GM23338 (cell line): ENCODE results near the gene ZNF646. TPM values are rescaled to one million over a fixed set of nuclear protein-coding genes. Genes with fewer than 3 reads are reported as not detected.
A peak's percentile ranks its signal among the peaks of the same experiment; 100 is the strongest.

Experiments
- ATAC-seq: fragments of 200-7000 bp; cut with Tn5 transposase; 3 replicates; pipeline ENCODE4 v1.9.1; 2020
- DNase-seq: peaks from one replicate; pipeline ENCODE4 v3.0.0-alpha.2; 2015; ENCODE audit warnings: low spot score
- H2AFZ ChIP-seq: fragments of 200-600 bp; sonication (generic); 2 replicates; pipeline ENCODE4 v1.8.0; 2016; ENCODE audit warnings: antibody characterized with exemption, mild to moderate bottlenecking, moderate library complexity
- H3F3A ChIP-seq: fragments of 200-600 bp; sonication (generic); replicated peaks from 2 replicates; pipeline ENCODE4 v1.8.0; 2017; ENCODE audit warnings: antibody characterized with exemption, mixed run types, low read depth
- H3K27ac ChIP-seq: fragments of 200-600 bp; sonication (generic); 2 replicates; pipeline ENCODE4 v1.6.1; 2016; ENCODE audit warnings: low read depth
- H3K27me3 ChIP-seq: fragments of 200-600 bp; sonication (generic); 2 replicates; pipeline ENCODE4 v1.8.0; 2016; ENCODE audit warnings: mild to moderate bottlenecking, mixed run types, moderate library complexity; ENCODE audit not compliant: insufficient read depth
- H3K36me3 ChIP-seq: fragments of 200-600 bp; sonication (generic); 2 replicates; pipeline ENCODE4 v1.8.0; 2016; ENCODE audit warnings: mild to moderate bottlenecking; ENCODE audit not compliant: insufficient read depth
- H3K4me1 ChIP-seq: fragments of 200-600 bp; sonication (generic); 2 replicates; pipeline ENCODE4 v1.8.0; 2016; ENCODE audit warnings: mild to moderate bottlenecking, moderate library complexity; ENCODE audit not compliant: insufficient read depth
- H3K4me2 ChIP-seq: fragments of 200-600 bp; sonication (generic); 2 replicates; pipeline ENCODE4 v1.7.1; 2017; ENCODE audit warnings: mixed run types
- H3K4me3 ChIP-seq: fragments of 200-600 bp; sonication (generic); 2 replicates; pipeline ENCODE4 v1.6.1; 2016; ENCODE audit warnings: mixed run types
- H3K79me2 ChIP-seq: fragments of 200-600 bp; sonication (generic); replicated peaks from 2 replicates; pipeline ENCODE4 v1.8.0; 2017; ENCODE audit warnings: mild to moderate bottlenecking; ENCODE audit not compliant: insufficient read depth
- H3K9me2 ChIP-seq: fragments of 200-600 bp; sonication (generic); 2 replicates; pipeline ENCODE4 v1.8.0; 2017; ENCODE audit not compliant: insufficient read depth
- H4K20me1 ChIP-seq: fragments of 200-600 bp; sonication (generic); replicated peaks from 2 replicates; pipeline ENCODE4 v1.8.0; 2017; ENCODE audit warnings: mild to moderate bottlenecking; ENCODE audit not compliant: insufficient read depth
- H3K27ac Mint-ChIP-seq: 2 replicates; pipeline ENCODE4 v1.8.0; 2020; ENCODE audit warnings: inconsistent platforms, mild to moderate bottlenecking, moderate library complexity, mixed read lengths
- H3K27me3 Mint-ChIP-seq: 3 replicates; pipeline ENCODE4 v1.8.0; 2022; ENCODE audit warnings: low read depth, mild to moderate bottlenecking, moderate library complexity, mixed read lengths, inconsistent platforms; ENCODE audit not compliant: insufficient read depth, poor library complexity
- H3K36me3 Mint-ChIP-seq: 3 replicates; pipeline ENCODE4 v1.8.0; 2021; ENCODE audit warnings: low read depth, mild to moderate bottlenecking, inconsistent platforms, moderate library complexity, mixed read lengths
- H3K4me1 Mint-ChIP-seq: 3 replicates; pipeline ENCODE4 v1.8.0; 2020; ENCODE audit warnings: mild to moderate bottlenecking, inconsistent platforms, mixed read lengths
- H3K4me3 Mint-ChIP-seq: 3 replicates; pipeline ENCODE4 v1.8.0; 2021; ENCODE audit warnings: moderate library complexity, mild to moderate bottlenecking, inconsistent platforms, mixed read lengths
- H3K9me3 Mint-ChIP-seq: 3 replicates; pipeline ENCODE4 v1.8.0; 2020; ENCODE audit warnings: moderate library complexity, mild to moderate bottlenecking, inconsistent platforms, mixed read lengths
- CREB1 ChIP-seq: fragments of 250-450 bp; sonication (Bioruptor Pico); IDR thresholded peaks from 2 replicates; pipeline ENCODE4 v1.5.0; 2020; ENCODE audit warnings: low read depth, mild to moderate bottlenecking, moderate library complexity
- ETS1 ChIP-seq: IDR thresholded peaks from 2 replicates; pipeline ENCODE4 v1.6.1; 2016; ENCODE audit warnings: antibody characterized with exemption
- JUNB ChIP-seq: IDR thresholded peaks from one replicate; pipeline ENCODE4 v1.6.1; 2016; ENCODE audit warnings: antibody characterized with exemption; ENCODE audit not compliant: unreplicated experiment
- REST ChIP-seq: IDR thresholded peaks from one replicate; pipeline ENCODE4 v1.6.1; 2018; ENCODE audit warnings: antibody characterized with exemption; ENCODE audit not compliant: unreplicated experiment
- STAT1 ChIP-seq: IDR thresholded peaks from one replicate; pipeline ENCODE4 v1.6.1; 2016; ENCODE audit warnings: antibody characterized with exemption; ENCODE audit not compliant: unreplicated experiment
- ZNF462 ChIP-seq: fragments of 250-450 bp; sonication (Bioruptor Pico); IDR thresholded peaks from 2 replicates; pipeline ENCODE4 v1.5.0; 2020; ENCODE audit warnings: mild to moderate bottlenecking, moderate library complexity
- polyA plus RNA-seq: library from polyadenylated mRNA; unstranded; fragments of >200 nt; fragmentation: Nextera tagmentation; extraction: Ambion mirVana; gene quantifications from 2 replicates; pipeline ENCODE4 v1.2.1, GENCODE V29; 2016
- total RNA-seq: library from RNA; depleted of rRNA; stranded (reverse); fragments of >200 nt; shearing (Covaris generic); gene quantifications from 2 replicates; pipeline ENCODE4 v1.2.3, GENCODE V29; 2014

Gene ZNF646
- total and polyA plus RNA-seq, 2 experiments from 2014 or later, result 6.3 to 29.3 TPM

GRCh38 chr16:31092330-31092729 lies 18.1 kb downstream of the ZNF646 start:
- H3K27me3 ChIP-seq, result no peaks in the 10 kb centered on the region
- H3K4me3 ChIP-seq, result no peak overlapping the region
- H3K4me2 ChIP-seq, result no peak overlapping the region
- no peak overlapping the region for H3K27ac Mint-ChIP-seq
- H3K4me1 Mint-ChIP-seq, result peaks cover 8% of the 10 kb centered on the region
- H3K9me2 ChIP-seq, result no peaks in the 10 kb centered on the region
- ATAC-seq (no peak), DNase-seq (no peak)
- no peak for TF ChIP-seq ETS1
- TF ChIP-seq JUNB, result no peak
- TF ChIP-seq ZNF462 (CRISPR knock-in tag), result no peak
- TF ChIP-seq CREB1 (CRISPR knock-in tag), result no peak
- TF ChIP-seq STAT1, result no peak
- TF ChIP-seq REST, result no peak
- H4K20me1 ChIP-seq, result no peaks in the 10 kb centered on the region
- peaks cover 16% of the 10 kb centered on the region for H3K79me2 ChIP-seq
- H3K36me3 Mint-ChIP-seq, result peaks cover 28% of the 10 kb centered on the region
- no peaks in the 10 kb centered on the region for H3K36me3 ChIP-seq
- H3K27me3 Mint-ChIP-seq, result peaks cover 17% of the 10 kb centered on the region
- H3K9me3 Mint-ChIP-seq, result peaks cover 5% of the 10 kb centered on the region; the same call in 2 of the 3 replicates
- H2AFZ ChIP-seq, result no peak overlapping the region
- peak overlapping the region; percentile 29; the same call in 1 of the 3 replicates for H3K4me3 Mint-ChIP-seq
- H3F3A ChIP-seq, result peaks cover 6% of the 10 kb centered on the region; the same call in 1 of the 2 replicates
- H3K4me1 ChIP-seq, result peaks cover 7% of the 10 kb centered on the region; the same call in 1 of the 2 replicates
- H3K27ac ChIP-seq, result no peak overlapping the region
